ENCODE data around the gene MEF2B.
"Not testable (repeated sequence)": the region's sequence is repeated elsewhere in the genome, so short reads cannot be mapped to it uniquely, and the experiment has no call there.

The MEF2B gene

GRCh38 chr19:19107654-19108053, 62.4 kb downstream of the MEF2B start:
- Histone ChIP-seq H3K4me3 (no peak overlapping the region), H3K27ac (no peak overlapping the region)

GRCh38 chr19:19106938-19107337, 63.1 kb downstream of the MEF2B start:
- H3K27ac ChIP-seq, H3K4me3 ChIP-seq: not testable (repeated sequence)

GRCh38 chr19:19106056-19106551, 64.0 kb downstream of the MEF2B start:
- Histone ChIP-seq H3K4me3 (peak overlapping the region in 3 of 7 experiments; percentile 13 to 35 (median 16)), H3K27ac (peak overlapping the region in 1 of 21 experiments; percentile 37)

- Histone ChIP-seq H3K27ac (peak overlapping the region in 1 of 21 experiments; percentile 37), H3K4me3 (peak overlapping the region in 4 of 7 experiments; percentile 12 to 35 (median 14))
Measured at GRCh38 chr19:19105365-19106055, 64.6 kb downstream of the MEF2B start.

- no peak overlapping the region for H3K4me3 ChIP-seq
- no peak overlapping the region for H3K27ac ChIP-seq
Measured at GRCh38 chr19:19103167-19103566, 66.9 kb downstream of the MEF2B start.

GRCh38 chr19:19102566-19102965, 67.5 kb downstream of the MEF2B start:
- H3K27ac ChIP-seq, H3K4me3 ChIP-seq: not testable (repeated sequence)

- H3K4me3 ChIP-seq: no peak overlapping the region
- H3K27ac ChIP-seq: no peak overlapping the region
Measured at GRCh38 chr19:19101540-19101939, 68.5 kb downstream of the MEF2B start.

GRCh38 chr19:19098703-19099632, 71.1 kb downstream of the MEF2B start:
- Histone ChIP-seq H3K27ac (no peak overlapping the region), H3K4me3 (no peak overlapping the region)

GRCh38 chr19:19098084-19098702, 71.9 kb downstream of the MEF2B start:
- H3K4me3 ChIP-seq: no peak overlapping the region
- H3K27ac ChIP-seq: no peak overlapping the region

- H3K27ac ChIP-seq: no peak overlapping the region
- H3K4me3 ChIP-seq: no peak overlapping the region
Measured at GRCh38 chr19:19096641-19097627, 73.1 kb downstream of the MEF2B start.

GRCh38 chr19:19095691-19096090, 74.4 kb downstream of the MEF2B start:
- Histone ChIP-seq H3K4me3 (no peak overlapping the region), H3K27ac (no peak overlapping the region)
